Measurements from ENCODE around the gene NTF3.

The NTF3 gene

GRCh38 chr12:5459051-5459782 lies 27.3 kb downstream of the NTF3 start:
- H3K27ac ChIP-seq, result no peak overlapping the region
- TF ChIP-seq ZFX (IDR thresholded peaks at IDR 0.05; ENCODE audit: borderline replicate concordance), result no peak
- no peak for TF ChIP-seq CTCF (IDR thresholded peaks at IDR 0.05)

GRCh38 chr12:5460817-5461216 lies 28.9 kb downstream of the NTF3 start:
- no peak overlapping the region for H3K27ac ChIP-seq
- TF ChIP-seq ZFX (IDR thresholded peaks at IDR 0.05; ENCODE audit: borderline replicate concordance) (no peak), CTCF (IDR thresholded peaks at IDR 0.05) (no peak)

- no peak for TF ChIP-seq ZFX (IDR thresholded peaks at IDR 0.05; ENCODE audit: borderline replicate concordance)
- no peak for TF ChIP-seq CTCF (IDR thresholded peaks at IDR 0.05)
- no peak overlapping the region for H3K27ac ChIP-seq
These were observed 30.1 kb downstream of the NTF3 start for GRCh38 chr12:5461966-5462365.

- TF ChIP-seq ZFX (IDR thresholded peaks at IDR 0.05; ENCODE audit: borderline replicate concordance) (no peak), CTCF (IDR thresholded peaks at IDR 0.05) (no peak)
- H3K27ac ChIP-seq, result no peak overlapping the region
These were observed 32.2 kb downstream of the NTF3 start for GRCh38 chr12:5464096-5464495.

- no peak for TF ChIP-seq ZFX (IDR thresholded peaks at IDR 0.05; ENCODE audit: borderline replicate concordance)
These were observed 33.5 kb downstream of the NTF3 start for GRCh38 chr12:5465384-5465783.

GRCh38 chr12:5466521-5466960 lies 34.6 kb downstream of the NTF3 start:
- no peak for TF ChIP-seq ZFX (IDR thresholded peaks at IDR 0.05; ENCODE audit: borderline replicate concordance)
- no peak for TF ChIP-seq CTCF (IDR thresholded peaks at IDR 0.05)
- no peak overlapping the region for H3K27ac ChIP-seq

More at GRCh38 chr12:5465384-5465783, 33.5 kb downstream of the NTF3 start:
- H3K27ac ChIP-seq, result no peak overlapping the region

- H3K27ac ChIP-seq, result no peak overlapping the region
- TF ChIP-seq CTCF (IDR thresholded peaks at IDR 0.05) (no peak), ZFX (IDR thresholded peaks at IDR 0.05; ENCODE audit: borderline replicate concordance) (no peak)
These were observed 36.0 kb downstream of the NTF3 start for GRCh38 chr12:5467931-5468330.

- TF ChIP-seq ZFX (IDR thresholded peaks at IDR 0.05; ENCODE audit: borderline replicate concordance) (no peak), CTCF (IDR thresholded peaks at IDR 0.05) (no peak)
- no peak overlapping the region for H3K27ac ChIP-seq
These were observed 38.3 kb downstream of the NTF3 start for GRCh38 chr12:5470221-5470620.

Measured in 22Rv1 (cell line).